ENCODE measurements around the gene HOXD10. TPM values are rescaled to one million over a fixed set of nuclear protein-coding genes. Genes with fewer than 3 reads are reported as not detected.

Gene HOXD10
- total and polyA plus RNA-seq, 2 experiments from 2014 or later: not detected

DNA sequence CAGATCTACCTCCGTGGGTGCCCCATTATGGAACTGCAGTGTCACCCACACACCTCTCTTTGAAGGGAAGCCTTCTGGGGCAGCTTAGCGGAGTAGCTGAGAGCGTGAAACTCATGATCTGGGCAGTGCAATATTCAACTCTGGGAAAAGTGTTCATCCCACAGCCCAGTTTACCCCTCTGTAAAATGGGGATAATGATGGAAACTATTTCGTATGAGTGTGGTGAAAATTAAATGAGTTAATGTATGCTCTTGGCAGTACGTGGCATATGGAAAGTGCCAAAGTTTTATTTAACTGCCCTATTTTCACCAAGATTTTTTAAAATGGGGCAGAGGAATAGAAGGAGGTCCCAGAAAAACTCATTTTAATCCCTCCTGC, 44.3 kb upstream of the HOXD10 start:
- Histone ChIP-seq H3K27me3 (ENCODE audit: insufficient read depth) (peaks cover 100% of the 10 kb centered on the region), H3K4me1 (ENCODE audit: insufficient read depth) (peaks cover 28% of the 10 kb centered on the region), H3K79me2 (replicated peaks; ENCODE audit: insufficient read depth) (no peaks in the 10 kb centered on the region), H3K27ac (ENCODE audit: low read depth) (no peak overlapping the region), H4K20me1 (replicated peaks; ENCODE audit: insufficient read depth) (peaks cover 35% of the 10 kb centered on the region), H3K4me3 (no peak overlapping the region), H3F3A (replicated peaks; ENCODE audit: low read depth) (peaks cover 16% of the 10 kb centered on the region), H2AFZ (no peak overlapping the region), H3K4me2 (no peak overlapping the region), H3K36me3 (ENCODE audit: insufficient read depth) (no peaks in the 10 kb centered on the region; the same call in 1 of the 2 replicates), H3K9me2 (ENCODE audit: insufficient read depth) (no peaks in the 10 kb centered on the region)
- H3K4me3 Mint-ChIP-seq: no peak overlapping the region
- ATAC-seq: no peak
- H3K4me1 Mint-ChIP-seq: peaks cover 27% of the 10 kb centered on the region; the same call in 2 of the 3 replicates
- H3K27me3 Mint-ChIP-seq (ENCODE audit: insufficient read depth, low read depth, poor library complexity): peaks cover 100% of the 10 kb centered on the region
- no peak overlapping the region for H3K27ac Mint-ChIP-seq
- no peaks in the 10 kb centered on the region; the same call in 2 of the 3 replicates for H3K36me3 Mint-ChIP-seq (ENCODE audit: low read depth)
- no peaks in the 10 kb centered on the region; the same call in 2 of the 3 replicates for H3K9me3 Mint-ChIP-seq
- TF ChIP-seq ZNF331 (CRISPR knock-in tag; IDR thresholded peaks at IDR 0.05; ENCODE audit: low read depth) (no peak), STAT1 (IDR thresholded peaks at IDR 0.05; ENCODE audit: unreplicated experiment) (no peak), EZH2 (IDR thresholded peaks at IDR 0.05; ENCODE audit: low read depth, unreplicated experiment) (peak; percentile 55)
- TF ChIP-seq, protein P1, sequence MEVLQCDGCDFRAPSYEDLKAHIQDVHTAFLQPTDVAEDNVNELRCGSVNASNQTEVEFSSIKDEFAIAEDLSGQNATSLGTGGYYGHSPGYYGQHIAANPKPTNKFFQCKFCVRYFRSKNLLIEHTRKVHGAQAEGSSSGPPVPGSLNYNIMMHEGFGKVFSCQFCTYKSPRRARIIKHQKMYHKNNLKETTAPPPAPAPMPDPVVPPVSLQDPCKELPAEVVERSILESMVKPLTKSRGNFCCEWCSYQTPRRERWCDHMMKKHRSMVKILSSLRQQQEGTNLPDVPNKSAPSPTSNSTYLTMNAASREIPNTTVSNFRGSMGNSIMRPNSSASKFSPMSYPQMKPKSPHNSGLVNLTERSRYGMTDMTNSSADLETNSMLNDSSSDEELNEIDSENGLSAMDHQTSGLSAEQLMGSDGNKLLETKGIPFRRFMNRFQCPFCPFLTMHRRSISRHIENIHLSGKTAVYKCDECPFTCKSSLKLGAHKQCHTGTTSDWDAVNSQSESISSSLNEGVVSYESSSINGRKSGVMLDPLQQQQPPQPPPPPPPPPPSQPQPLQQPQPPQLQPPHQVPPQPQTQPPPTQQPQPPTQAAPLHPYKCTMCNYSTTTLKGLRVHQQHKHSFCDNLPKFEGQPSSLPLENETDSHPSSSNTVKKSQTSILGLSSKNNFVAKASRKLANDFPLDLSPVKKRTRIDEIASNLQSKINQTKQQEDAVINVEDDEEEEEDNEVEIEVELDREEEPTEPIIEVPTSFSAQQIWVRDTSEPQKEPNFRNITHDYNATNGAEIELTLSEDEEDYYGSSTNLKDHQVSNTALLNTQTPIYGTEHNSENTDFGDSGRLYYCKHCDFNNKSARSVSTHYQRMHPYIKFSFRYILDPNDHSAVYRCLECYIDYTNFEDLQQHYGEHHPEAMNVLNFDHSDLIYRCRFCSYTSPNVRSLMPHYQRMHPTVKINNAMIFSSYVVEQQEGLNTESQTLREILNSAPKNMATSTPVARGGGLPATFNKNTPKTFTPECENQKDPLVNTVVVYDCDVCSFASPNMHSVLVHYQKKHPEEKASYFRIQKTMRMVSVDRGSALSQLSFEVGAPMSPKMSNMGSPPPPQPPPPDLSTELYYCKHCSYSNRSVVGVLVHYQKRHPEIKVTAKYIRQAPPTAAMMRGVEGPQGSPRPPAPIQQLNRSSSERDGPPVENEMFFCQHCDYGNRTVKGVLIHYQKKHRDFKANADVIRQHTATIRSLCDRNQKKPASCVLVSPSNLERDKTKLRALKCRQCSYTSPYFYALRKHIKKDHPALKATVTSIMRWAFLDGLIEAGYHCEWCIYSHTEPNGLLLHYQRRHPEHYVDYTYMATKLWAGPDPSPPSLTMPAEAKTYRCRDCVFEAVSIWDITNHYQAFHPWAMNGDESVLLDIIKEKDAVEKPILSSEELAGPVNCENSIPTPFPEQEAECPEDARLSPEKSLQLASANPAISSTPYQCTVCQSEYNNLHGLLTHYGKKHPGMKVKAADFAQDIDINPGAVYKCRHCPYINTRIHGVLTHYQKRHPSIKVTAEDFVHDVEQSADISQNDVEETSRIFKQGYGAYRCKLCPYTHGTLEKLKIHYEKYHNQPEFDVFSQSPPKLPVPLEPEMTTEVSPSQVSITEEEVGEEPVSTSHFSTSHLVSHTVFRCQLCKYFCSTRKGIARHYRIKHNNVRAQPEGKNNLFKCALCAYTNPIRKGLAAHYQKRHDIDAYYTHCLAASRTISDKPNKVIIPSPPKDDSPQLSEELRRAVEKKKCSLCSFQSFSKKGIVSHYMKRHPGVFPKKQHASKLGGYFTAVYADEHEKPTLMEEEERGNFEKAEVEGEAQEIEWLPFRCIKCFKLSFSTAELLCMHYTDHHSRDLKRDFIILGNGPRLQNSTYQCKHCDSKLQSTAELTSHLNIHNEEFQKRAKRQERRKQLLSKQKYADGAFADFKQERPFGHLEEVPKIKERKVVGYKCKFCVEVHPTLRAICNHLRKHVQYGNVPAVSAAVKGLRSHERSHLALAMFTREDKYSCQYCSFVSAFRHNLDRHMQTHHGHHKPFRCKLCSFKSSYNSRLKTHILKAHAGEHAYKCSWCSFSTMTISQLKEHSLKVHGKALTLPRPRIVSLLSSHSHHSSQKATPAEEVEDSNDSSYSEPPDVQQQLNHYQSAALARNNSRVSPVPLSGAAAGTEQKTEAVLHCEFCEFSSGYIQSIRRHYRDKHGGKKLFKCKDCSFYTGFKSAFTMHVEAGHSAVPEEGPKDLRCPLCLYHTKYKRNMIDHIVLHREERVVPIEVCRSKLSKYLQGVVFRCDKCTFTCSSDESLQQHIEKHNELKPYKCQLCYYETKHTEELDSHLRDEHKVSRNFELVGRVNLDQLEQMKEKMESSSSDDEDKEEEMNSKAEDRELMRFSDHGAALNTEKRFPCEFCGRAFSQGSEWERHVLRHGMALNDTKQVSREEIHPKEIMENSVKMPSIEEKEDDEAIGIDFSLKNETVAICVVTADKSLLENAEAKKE (CRISPR knock-in tag; IDR thresholded peaks at IDR 0.05): no peak
- DNase-seq (ENCODE audit: low spot score): no peak

All from GM23338 (cell line).